Osteocyte (in vitro differentiated cells): Measurements from ENCODE around the gene NOTCH3. TPM values are rescaled to one million over a fixed set of nuclear protein-coding genes. Genes with fewer than 3 reads are reported as not detected.
A peak's percentile ranks its signal among the peaks of the same experiment; 100 is the strongest.

Experiments used
- DNase-seq: peaks from one replicate; pipeline ENCODE4 v3.0.0; 2021; ENCODE audit warnings: mixed read lengths; ENCODE audit not compliant: unreplicated experiment; ENCODE audit errors: extremely low spot score
- H3K27ac Mint-ChIP-seq: one replicate; pipeline ENCODE4 v1.8.0; 2021; ENCODE audit warnings: mild to moderate bottlenecking, mixed read lengths; ENCODE audit not compliant: unreplicated experiment
- H3K27me3 Mint-ChIP-seq: one replicate; pipeline ENCODE4 v1.8.0; 2021; ENCODE audit warnings: mixed read lengths; ENCODE audit not compliant: unreplicated experiment
- H3K36me3 Mint-ChIP-seq: one replicate; pipeline ENCODE4 v1.8.0; 2021; ENCODE audit warnings: mixed read lengths; ENCODE audit not compliant: unreplicated experiment
- H3K4me1 Mint-ChIP-seq: one replicate; pipeline ENCODE4 v1.8.0; 2021; ENCODE audit warnings: mixed read lengths; ENCODE audit not compliant: unreplicated experiment
- H3K4me3 Mint-ChIP-seq: one replicate; pipeline ENCODE4 v1.8.0; 2021; ENCODE audit warnings: mild to moderate bottlenecking, moderate library complexity, mixed read lengths; ENCODE audit not compliant: unreplicated experiment
- H3K9me3 Mint-ChIP-seq: one replicate; pipeline ENCODE4 v1.8.0; 2021; ENCODE audit warnings: mixed read lengths; ENCODE audit not compliant: unreplicated experiment
- CTCF ChIP-seq: fragments of 200-600 bp; sonication (generic); IDR thresholded peaks from 2 replicates; pipeline ENCODE4 v1.5.0; 2021; ENCODE audit warnings: antibody characterized with exemption, mild to moderate bottlenecking, moderate library complexity
- total RNA-seq: library from RNA; stranded (reverse); gene quantifications from 2 replicates; pipeline ENCODE4 v1.2.1, GENCODE V29; 2021

The NOTCH3 gene
- total RNA-seq, 1 donor from 2014 or later, result 178 TPM

- H3K4me1 Mint-ChIP-seq, result peaks cover 55% of the 10 kb centered on the region
- no peaks in the 10 kb centered on the region for H3K9me3 Mint-ChIP-seq
- peaks cover 23% of the 10 kb centered on the region for H3K36me3 Mint-ChIP-seq
- no peak for DNase-seq
- no peaks in the 10 kb centered on the region for H3K27me3 Mint-ChIP-seq
- H3K4me3 Mint-ChIP-seq, result no peak overlapping the region
- peak overlapping the region; percentile 94 for H3K27ac Mint-ChIP-seq
- TF ChIP-seq CTCF, result no peak
Observed at GRCh38 chr19:15245370-15246197, 44.8 kb upstream of the NOTCH3 start.

GRCh38 chr19:15244808-15245207, 44.0 kb upstream of the NOTCH3 start:
- no peak for TF ChIP-seq CTCF
- H3K27ac Mint-ChIP-seq, result no peak overlapping the region
- peaks cover 24% of the 10 kb centered on the region for H3K36me3 Mint-ChIP-seq
- DNase-seq, result no peak
- peaks cover 47% of the 10 kb centered on the region for H3K4me1 Mint-ChIP-seq
- H3K9me3 Mint-ChIP-seq, result no peaks in the 10 kb centered on the region
- H3K4me3 Mint-ChIP-seq, result no peak overlapping the region
- no peaks in the 10 kb centered on the region for H3K27me3 Mint-ChIP-seq

- Mint-ChIP-seq H3K27ac (no peak overlapping the region), H3K27me3 (no peaks in the 10 kb centered on the region), H3K4me1 (peaks cover 42% of the 10 kb centered on the region), H3K9me3 (no peaks in the 10 kb centered on the region), H3K36me3 (peaks cover 26% of the 10 kb centered on the region), H3K4me3 (no peak overlapping the region)
- DNase-seq, result no peak
- TF ChIP-seq CTCF, result no peak
Observed at GRCh38 chr19:15244106-15244803, 43.5 kb upstream of the NOTCH3 start.

GRCh38 chr19:15243236-15243957, 42.6 kb upstream of the NOTCH3 start:
- Mint-ChIP-seq H3K9me3 (no peaks in the 10 kb centered on the region), H3K27ac (no peak overlapping the region), H3K4me3 (no peak overlapping the region), H3K27me3 (no peaks in the 10 kb centered on the region), H3K36me3 (peaks cover 28% of the 10 kb centered on the region), H3K4me1 (peaks cover 33% of the 10 kb centered on the region)
- no peak for TF ChIP-seq CTCF
- no peak for DNase-seq
